Spleen (tissue), 7 donors: ENCODE measurements around the gene ACSM3.

Experiments
- CTCF ChIP-seq, 11 experiments: fragments of 200-600 bp in 7 of 11; fragments of 450-650 bp in 4 of 11; sonication (generic) in 4 of 11; IDR thresholded peaks in 8 of 11; conservative IDR thresholded peaks in 3 of 11; 1 replicate in 7 of 11; 2 replicates in 4 of 11; pipeline versions ENCODE4 v1.4.0 to v1.8.0; 2016 to 2021; ENCODE audit warnings: antibody characterized with exemption in 11 of 11, inconsistent platforms in 4 of 11, mild to moderate bottlenecking in 1 of 11
- POLR2A ChIP-seq, 3 donors: fragments of 450-650 bp; IDR thresholded peaks; one replicate each; pipeline ENCODE4 v1.5.1; 2017; ENCODE audit warnings: antibody characterized with exemption in 3 of 3, mild to moderate bottlenecking in 1 of 3
- POLR2AphosphoS5 ChIP-seq, 3 donors: sonication (generic); formaldehyde crosslinking; IDR thresholded peaks; one replicate each; pipeline ENCODE4 v1.5.1; 2017; ENCODE audit warnings: antibody characterized with exemption in 3 of 3
- donor health status: DM: no; HTN: no; CAD: no; lungs with moderate emphysema.
- donor health status: DM: no; HTN: no; CAD: no.
- donor health status: DM: no; HTN: no; CAD: no.

- TF ChIP-seq CTCF (IDR thresholded peaks at IDR 0.05 in 8 of 11, conservative IDR thresholded peaks at IDR 0.05 in 3 of 11) (no peak), POLR2A (IDR thresholded peaks at IDR 0.05) (no peak), POLR2AphosphoS5 (IDR thresholded peaks at IDR 0.05) (no peak)
Observed at GRCh38 chr16:20838240-20838639, 74.4 kb downstream of the ACSM3 start.
